C4-2B (cell line): ENCODE measurements around the gene LONRF3.

ENCODE experiments used
- ZFX ChIP-seq: fragments of 450-650 bp; IDR thresholded peaks from 2 replicates; pipeline ENCODE4 v1.6.1; 2017
- TF ChIP-seq, protein P1 (sequence below): fragments of 450-650 bp; conservative IDR thresholded peaks from 2 replicates; pipeline ENCODE4 v1.5.1; 2017; ENCODE audit warnings: mild to moderate bottlenecking

DNA sequence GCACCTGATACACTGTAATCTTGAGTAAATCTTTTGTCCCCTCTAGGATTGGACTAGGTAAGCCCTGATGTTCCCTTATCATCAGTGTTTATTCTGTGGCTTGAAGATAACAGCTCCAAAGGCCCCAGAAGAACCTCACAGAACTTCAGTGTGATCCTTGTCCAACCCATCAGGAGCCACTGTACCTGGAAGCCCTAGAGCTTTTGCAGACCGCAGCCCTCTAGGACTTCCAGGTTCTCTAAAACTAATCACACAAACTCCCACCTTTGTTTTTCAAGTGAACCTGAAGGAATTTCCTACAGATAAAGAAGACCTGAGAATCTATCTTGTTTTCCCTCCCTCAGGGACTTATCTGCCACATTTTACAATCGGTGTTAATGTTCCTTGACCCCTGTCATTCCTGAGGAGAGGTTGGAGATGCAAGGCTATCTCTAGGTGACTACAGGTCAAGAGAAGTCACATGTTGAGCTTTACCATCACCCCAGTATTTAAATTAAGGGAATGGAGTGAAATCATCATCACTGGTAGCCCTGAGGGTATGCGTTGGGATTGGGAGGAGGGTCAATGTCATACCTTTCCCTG is 32.9 kb downstream of the LONRF3 start:
- TF ChIP-seq, protein P1, sequence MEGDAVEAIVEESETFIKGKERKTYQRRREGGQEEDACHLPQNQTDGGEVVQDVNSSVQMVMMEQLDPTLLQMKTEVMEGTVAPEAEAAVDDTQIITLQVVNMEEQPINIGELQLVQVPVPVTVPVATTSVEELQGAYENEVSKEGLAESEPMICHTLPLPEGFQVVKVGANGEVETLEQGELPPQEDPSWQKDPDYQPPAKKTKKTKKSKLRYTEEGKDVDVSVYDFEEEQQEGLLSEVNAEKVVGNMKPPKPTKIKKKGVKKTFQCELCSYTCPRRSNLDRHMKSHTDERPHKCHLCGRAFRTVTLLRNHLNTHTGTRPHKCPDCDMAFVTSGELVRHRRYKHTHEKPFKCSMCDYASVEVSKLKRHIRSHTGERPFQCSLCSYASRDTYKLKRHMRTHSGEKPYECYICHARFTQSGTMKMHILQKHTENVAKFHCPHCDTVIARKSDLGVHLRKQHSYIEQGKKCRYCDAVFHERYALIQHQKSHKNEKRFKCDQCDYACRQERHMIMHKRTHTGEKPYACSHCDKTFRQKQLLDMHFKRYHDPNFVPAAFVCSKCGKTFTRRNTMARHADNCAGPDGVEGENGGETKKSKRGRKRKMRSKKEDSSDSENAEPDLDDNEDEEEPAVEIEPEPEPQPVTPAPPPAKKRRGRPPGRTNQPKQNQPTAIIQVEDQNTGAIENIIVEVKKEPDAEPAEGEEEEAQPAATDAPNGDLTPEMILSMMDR, result no peak
- no peak for TF ChIP-seq ZFX
